Measurements from ENCODE around the gene XPO1. TPM values are rescaled to one million over a fixed set of nuclear protein-coding genes. Genes with fewer than 3 reads are reported as not detected.
A peak's percentile ranks its signal among the peaks of the same experiment; 100 is the strongest.

Gene XPO1
- total and polyA plus RNA-seq, 8 donors, result 20.6 to 359 (median 69.4) TPM

- 63 to 78% (median 65%) methylated on average over 7 of the region's 7 CpGs for WGBS, 5 donors
- Histone ChIP-seq H3K36me3 (no peaks in the 10 kb centered on the region), H3K27ac (peak overlapping the region in 1 of 5 donors; percentile 41), H3K4me3 (no peak overlapping the region), H3K4me1 (peaks cover 14 to 69% (median 44%) of the 10 kb centered on the region in 4 donors), H3K9me3 (no peaks in the 10 kb centered on the region), H3K27me3 (no peaks in the 10 kb centered on the region)
- no peak for TF ChIP-seq CTCF (IDR thresholded peaks at IDR 0.05)
- peak in 2 of 3 donors; percentile 4 to 37 for TF ChIP-seq POLR2AphosphoS5 (IDR thresholded peaks at IDR 0.05)
- peak in 1 of 2 donors; percentile 60 for DNase-seq
- intact Hi-C loops (cut with DNase I; ENCODE audit: low total_unique reads), result no loop called here
Observed at GRCh38 chr2:61443342-61444041, 94.7 kb downstream of the XPO1 start.

- peak in 1 of 2 donors; percentile 44 for DNase-seq
Observed at GRCh38 chr2:61439241-61440002, 98.7 kb downstream of the XPO1 start.

GRCh38 chr2:61438670-61439069 lies 99.5 kb downstream of the XPO1 start:
- no peaks in the 10 kb centered on the region for H3K36me3 ChIP-seq
- intact Hi-C loops (cut with DNase I; ENCODE audit: low total_unique reads), result no loop called here
- H3K27ac ChIP-seq, result no peak overlapping the region
- TF ChIP-seq EP300 (IDR thresholded peaks at IDR 0.05) (no peak), POLR2AphosphoS5 (IDR thresholded peaks at IDR 0.05) (no peak), CTCF (IDR thresholded peaks at IDR 0.05) (no peak), POLR2A (IDR thresholded peaks at IDR 0.05) (no peak)
- peaks cover 24 to 90% (median 53%) of the 10 kb centered on the region in 4 donors for H3K4me1 ChIP-seq
- H3K27me3 ChIP-seq, result no peaks in the 10 kb centered on the region
- H3K9me3 ChIP-seq, result peaks cover 0 to 3% (median under 1%) of the 10 kb centered on the region in 4 donors
- no peak for DNase-seq
- H3K4me3 ChIP-seq, result no peak overlapping the region

More at GRCh38 chr2:61439241-61440002, 98.7 kb downstream of the XPO1 start:
- Histone ChIP-seq H3K27ac (no peak overlapping the region), H3K36me3 (no peaks in the 10 kb centered on the region), H3K4me3 (no peak overlapping the region), H3K27me3 (no peaks in the 10 kb centered on the region), H3K9me3 (peaks cover 0 to 3% (median under 1%) of the 10 kb centered on the region in 4 donors), H3K4me1 (peaks cover 21 to 90% (median 49%) of the 10 kb centered on the region in 4 donors)
- 61 to 71% (median 62%) methylated on average over 6 to 7 of the region's 7 CpGs for WGBS, 5 donors
- no peak for TF ChIP-seq EP300 (IDR thresholded peaks at IDR 0.05)
- no peak for TF ChIP-seq POLR2A (IDR thresholded peaks at IDR 0.05)
- no peak for TF ChIP-seq POLR2AphosphoS5 (IDR thresholded peaks at IDR 0.05)
- no peak for TF ChIP-seq CTCF (IDR thresholded peaks at IDR 0.05)
- intact Hi-C loops (cut with DNase I; ENCODE audit: low total_unique reads), result no loop called here

- WGBS, 5 donors, result 83 to 93% (median 88%) methylated on average over 4 of the region's 4 CpGs
- intact Hi-C loops (cut with DNase I; ENCODE audit: low total_unique reads), result no loop called here
- Histone ChIP-seq H3K4me1 (peaks cover 25 to 87% (median 59%) of the 10 kb centered on the region in 4 donors), H3K4me3 (no peak overlapping the region), H3K27me3 (no peaks in the 10 kb centered on the region), H3K36me3 (no peaks in the 10 kb centered on the region), H3K27ac (no peak overlapping the region), H3K9me3 (peaks cover 0 to 3% (median under 1%) of the 10 kb centered on the region in 4 donors)
- DNase-seq, result no peak
- no peak for TF ChIP-seq POLR2AphosphoS5 (IDR thresholded peaks at IDR 0.05)
- TF ChIP-seq CTCF (IDR thresholded peaks at IDR 0.05), result no peak
- no peak for TF ChIP-seq EP300 (IDR thresholded peaks at IDR 0.05)
- no peak for TF ChIP-seq POLR2A (IDR thresholded peaks at IDR 0.05)
Observed at GRCh38 chr2:61437170-61437569, 101.0 kb downstream of the XPO1 start.
